EL (cell line): Measurements from ENCODE around the gene PCMTD2.
A peak's percentile ranks its signal among the peaks of the same experiment; 100 is the strongest.
"Not testable (repeated sequence)": the region's sequence is repeated elsewhere in the genome, so short reads cannot be mapped to it uniquely, and the experiment has no call there.

Source experiments
- DNase-seq: peaks from one replicate; pipeline ENCODE4 v3.0.0-alpha.2; 2016

Gene PCMTD2

DNA sequence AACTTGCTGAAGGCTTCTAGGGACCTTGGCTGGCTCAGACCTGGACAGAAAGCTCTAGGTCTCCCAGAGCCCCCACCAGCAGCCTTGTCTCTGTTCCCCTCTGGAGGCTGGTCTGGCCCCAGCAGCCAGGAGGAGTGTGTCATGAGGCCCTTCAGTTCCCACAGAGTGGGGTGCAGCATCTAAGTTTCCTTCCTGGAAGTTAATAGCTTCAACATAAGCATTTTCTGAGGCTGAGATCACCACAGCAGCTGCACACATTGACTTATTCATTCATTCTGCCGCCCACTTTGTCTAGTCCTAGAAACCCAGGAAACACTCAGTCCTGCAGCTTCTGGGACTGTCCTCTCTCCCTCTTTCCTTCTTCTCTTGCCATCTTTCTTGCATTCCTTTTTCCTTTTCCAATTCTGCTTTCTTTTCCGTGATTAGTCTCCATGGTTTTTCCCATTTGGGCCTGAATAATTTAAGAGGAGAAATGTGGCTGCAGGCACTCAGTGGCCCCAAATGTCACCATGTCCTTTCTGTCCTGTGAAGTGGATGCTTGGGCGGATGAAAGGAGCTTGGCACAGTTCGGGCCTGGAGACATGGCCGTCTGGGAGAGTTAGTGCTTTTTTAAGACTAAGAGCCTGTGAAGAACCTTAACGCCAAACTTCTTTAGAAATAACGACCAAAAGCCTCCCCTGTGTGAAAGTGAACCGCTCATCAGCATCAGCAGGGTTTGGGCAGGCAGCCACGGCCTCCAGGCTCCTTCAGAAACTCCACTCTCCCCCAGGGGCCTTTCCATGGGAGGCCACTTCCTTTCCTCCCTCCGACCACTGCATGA lies 31.0 kb upstream of the PCMTD2 start:
- peak; percentile 96 for DNase-seq

DNA sequence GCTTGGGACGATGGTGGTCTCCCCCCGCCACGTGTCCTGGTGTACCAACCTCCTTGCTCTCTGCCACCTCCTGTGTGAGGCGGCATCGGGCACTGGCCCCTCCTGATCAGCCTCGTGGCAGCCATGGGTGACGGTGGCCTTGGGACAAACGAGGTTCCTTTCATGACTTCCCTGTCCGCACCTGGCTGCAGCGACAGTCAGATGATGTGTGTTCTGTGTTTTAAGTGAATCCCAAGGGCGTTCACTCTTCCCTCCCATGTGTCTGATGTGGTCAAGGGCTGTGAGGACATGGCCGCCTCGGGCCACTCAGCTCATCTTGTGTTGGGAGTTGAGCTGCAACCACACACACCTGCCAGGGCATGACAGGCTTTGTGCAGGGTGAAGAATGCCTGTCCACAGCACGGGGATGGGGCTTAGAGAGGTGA lies 30.4 kb upstream of the PCMTD2 start:
- DNase-seq = no peak

DNA sequence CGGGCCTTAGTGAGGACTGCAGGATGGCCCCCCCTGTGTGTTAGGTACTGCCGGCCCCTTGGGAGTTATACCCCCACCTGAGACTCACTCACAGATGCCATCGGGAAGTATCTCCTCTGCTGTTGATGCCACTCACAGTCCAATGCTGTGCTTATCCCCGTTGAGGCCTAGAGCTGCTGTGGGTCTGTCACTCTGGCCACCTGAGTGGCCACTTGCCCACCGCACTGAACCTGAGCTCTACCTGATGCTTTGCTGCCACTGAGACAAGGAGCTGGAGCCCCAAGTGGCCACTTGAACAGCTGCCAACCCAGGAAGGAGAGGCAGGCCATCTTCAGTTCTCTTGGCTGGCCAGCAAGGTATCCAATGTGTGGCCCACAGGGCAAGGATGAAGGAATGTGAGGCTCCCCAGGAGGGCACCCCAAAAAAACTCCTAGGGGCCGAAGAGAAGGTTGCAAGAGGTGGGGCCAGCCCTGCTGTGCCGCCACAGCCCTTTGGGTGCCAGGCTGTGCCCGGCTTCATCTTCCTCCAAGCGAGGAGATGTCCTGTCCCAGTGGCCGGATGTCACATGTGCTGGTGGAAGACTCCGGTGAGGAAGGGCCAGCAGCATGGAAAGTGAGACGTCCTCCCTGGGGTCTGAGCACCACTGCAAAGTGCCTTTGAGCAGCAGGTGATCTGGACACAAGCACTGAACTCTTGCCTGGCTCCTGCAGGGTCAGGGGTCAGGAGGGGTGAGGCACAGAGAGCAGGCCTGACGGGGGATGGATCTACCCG lies 29.5 kb upstream of the PCMTD2 start:
- no peak for DNase-seq

DNA sequence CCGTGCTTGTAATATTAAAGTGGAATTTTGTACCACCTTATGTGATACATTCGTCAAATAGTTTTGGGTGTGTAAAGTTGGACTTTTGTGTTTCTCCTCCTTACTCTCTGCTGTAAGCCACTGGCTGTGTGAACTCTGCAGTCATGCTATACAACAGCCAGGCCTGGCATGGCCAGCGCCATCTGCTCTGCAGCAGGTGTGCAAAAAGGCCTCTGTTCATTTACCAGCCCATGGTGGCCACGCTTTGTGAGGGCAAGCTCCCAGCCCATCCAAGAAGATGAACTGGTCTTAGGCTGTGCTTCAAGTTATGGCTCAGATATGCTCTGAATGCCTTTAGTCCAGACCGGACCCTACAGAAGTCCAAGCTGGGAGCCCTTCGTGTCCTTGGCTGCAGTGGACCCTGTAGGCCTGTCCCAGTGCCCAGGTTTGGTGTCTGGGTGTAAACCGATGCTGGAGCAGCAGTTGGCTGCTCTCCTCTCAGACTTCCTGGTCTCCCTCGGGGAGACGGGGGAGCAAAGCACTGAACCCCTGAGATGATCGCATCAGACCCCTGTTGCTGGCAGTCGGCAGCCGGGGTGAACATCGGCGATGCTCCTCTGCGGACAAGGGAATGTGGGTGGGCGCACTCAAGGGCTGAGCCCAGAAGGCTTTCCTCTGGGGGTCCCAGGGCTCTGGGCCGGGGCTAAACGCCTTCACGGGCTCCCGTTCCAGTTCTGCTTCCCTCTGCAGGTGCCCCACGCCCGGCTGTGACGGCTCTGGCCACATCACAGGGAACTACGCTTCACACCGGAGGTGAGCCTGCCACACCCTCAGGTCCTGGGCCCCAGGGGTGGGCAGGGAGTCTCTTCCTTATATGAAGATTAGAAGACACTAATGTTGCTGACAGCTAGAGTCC lies 28.6 kb upstream of the PCMTD2 start:
- no peak for DNase-seq

DNA sequence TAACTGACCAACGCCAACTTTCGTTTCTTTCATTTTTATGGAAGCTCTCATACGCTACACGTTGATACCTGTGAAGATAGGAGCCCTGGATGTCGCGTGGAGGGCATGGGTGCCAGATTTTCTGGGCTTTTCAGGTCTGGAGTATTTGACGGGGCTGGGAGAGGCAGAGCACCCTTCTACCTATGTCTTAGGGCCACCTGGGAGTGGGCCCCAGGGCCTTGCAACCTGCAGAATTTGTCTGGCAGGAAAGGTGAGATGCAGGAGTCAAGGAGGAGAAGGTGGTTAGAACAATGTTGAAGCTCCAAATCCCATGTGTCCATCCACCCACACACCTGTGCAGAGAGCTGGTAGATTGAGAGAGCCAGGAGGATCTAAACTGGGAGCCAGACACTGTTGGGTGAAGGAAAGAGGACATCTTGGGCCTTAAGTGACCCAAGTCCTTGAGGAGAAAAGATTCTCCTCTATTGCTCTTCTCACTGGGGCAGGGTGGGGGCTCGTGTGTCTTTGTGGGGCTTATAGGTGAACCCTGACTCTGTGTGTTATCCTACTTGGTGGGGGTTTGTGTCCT lies 27.4 kb upstream of the PCMTD2 start:
- no peak for DNase-seq

DNA sequence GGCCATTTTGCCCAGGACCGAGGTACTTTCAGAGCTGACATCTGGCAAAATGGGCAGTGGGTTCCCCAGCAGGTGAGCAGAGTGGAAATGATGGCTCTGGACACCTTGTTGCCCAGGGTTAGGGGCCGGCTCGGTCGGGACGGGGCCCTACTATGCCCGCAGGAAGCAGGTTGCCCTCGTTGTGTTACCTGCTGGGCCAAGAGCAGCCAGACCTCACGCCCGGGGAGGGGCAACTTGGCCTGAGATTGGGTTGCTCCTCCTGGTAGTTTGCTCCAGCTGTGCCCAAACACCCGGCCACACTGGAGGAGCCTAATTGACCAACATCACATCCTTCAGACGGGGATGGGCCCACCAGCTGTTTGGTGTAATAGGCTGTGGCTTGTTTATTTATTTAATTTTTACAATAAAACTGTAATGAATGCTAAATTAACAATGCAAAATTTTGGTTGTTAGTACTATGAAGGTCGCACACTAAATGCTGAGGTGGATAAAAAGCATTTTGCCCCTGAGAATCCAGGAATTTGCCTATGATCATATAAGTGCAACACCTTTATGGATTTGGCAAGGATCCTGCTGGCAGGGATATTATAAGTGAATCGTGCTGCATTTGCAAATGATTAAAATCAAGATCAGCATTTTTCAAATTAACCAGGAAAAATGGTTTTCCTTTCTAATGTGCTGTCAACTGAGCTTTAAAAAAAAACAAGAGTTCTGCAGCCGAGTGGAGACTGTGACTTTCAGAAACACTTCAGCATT lies 26.6 kb upstream of the PCMTD2 start:
- DNase-seq = no peak

DNA sequence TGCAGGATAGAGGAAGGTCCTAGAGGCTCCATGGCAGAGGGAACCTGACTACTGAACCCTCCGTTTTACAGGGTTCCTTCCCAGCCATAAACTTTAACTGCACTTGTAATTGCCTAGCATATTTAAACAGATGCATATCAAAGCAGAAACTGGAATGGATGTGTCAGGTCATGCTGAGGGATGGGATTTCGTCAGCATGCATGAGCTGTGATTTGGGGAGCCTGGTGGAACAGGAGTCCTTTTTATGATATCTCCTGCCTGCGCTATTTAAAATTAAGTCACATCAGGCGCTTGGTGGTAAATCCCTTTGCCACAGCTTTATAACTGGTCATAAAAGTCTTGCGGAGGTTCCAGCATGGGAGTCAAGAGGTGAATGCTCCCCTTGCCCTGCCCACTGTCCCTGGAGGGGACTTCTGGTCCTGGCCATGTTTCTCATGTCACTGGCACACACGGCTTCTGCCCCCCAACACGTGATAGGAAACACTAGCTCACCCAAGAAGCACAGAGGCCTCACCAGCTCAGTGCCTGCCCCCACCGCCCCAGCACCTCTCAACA lies 26.0 kb upstream of the PCMTD2 start:
- DNase-seq = no peak

DNA sequence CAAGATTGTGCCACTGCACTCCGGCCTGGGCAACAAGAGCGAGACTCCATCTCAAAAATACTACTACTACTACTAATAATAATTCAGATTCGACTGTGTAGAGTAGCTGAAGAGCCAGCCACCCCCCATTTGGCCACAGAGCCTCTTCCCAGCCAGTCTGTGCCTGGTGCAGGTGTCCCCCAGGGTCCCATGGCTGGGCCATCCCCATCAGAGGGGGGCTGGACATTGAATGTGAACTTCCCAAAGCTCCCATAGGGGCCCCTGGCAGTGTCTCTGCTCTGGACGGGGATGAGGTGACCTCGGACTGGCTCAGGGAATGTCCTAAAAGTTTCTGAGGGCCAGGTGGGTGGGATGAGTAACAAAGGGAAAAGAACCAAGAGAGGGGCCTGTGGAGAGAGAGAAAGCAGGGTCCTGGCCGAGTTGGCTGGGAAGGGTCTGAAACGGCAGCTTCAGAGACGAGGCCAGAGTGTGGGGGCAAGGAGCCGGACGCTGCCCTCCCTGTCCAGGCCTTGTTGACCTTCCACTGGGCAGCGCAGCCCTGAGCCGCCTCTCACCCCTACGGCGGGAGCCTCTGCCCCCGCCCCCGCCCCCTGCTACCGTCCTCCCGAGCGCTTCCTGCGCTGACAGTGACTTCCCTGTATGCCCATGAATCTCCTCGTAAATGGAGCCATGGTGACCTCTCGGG lies 24.9 kb upstream of the PCMTD2 start:
- DNase-seq = no peak

DNA sequence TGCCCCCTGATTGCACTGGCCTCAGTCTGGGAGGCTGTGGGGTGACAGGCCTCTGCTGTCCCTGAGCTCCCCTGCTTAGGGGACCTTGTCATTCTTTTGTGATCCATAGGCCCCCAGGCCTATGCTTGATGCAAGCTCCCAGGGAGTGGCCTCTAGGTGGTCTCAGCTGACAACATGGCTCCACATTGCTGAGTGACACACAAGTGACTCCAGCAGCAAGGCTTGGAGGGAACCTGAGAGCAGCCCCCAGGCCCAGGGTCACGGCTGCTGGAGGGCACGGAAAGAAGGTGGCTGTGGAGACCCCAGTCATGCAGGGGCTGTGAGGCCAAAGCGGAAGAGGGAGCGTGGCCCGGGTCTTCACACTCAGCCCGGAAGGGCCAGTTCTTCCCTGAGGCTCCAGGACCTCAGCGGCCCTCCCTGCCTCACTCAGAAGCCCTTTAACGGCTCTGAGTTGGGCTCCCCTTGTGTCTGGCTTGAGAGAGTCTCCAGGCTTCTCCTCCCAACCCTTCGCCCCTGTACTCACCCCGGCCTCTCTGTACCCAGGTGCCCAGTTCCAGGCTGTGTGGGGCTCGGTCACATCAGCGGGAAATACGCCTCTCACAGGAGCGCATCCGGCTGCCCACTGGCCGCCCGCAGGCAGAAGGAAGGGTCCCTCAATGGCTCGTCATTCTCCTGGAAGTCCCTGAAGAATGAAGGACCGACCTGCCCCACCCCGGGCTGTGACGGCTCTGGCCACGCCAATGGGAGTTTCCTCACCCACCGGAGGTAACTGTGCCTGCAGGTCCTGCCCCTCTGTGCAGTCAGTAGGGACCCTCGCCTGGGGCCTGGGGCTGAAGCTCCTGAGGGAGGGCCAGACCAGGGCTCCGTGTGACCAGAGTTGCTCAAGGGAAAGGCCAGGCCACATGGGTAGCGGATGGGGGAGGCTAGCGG lies 23.7 kb upstream of the PCMTD2 start:
- no peak for DNase-seq

DNA sequence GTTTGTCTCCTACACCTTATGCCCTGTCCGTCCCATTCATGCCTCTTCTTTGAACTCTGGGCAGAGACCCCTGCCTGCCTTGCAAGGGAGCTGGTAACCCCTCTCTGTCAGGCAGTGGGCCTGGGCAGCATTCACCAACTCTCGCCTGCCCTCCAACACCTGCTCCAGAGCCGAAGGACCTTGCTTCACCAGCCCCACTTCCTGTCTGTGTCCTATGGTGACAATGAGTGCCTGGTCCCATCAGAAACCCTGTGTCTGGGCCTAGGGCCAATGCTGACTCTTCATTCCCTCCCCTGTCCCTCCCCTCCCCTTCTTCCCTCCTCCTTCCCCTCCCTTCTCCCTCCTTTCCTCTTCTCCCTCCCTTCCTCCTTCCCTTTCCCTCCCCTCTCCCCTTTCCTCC lies 22.8 kb upstream of the PCMTD2 start:
- DNase-seq = peak; percentile 16

DNA sequence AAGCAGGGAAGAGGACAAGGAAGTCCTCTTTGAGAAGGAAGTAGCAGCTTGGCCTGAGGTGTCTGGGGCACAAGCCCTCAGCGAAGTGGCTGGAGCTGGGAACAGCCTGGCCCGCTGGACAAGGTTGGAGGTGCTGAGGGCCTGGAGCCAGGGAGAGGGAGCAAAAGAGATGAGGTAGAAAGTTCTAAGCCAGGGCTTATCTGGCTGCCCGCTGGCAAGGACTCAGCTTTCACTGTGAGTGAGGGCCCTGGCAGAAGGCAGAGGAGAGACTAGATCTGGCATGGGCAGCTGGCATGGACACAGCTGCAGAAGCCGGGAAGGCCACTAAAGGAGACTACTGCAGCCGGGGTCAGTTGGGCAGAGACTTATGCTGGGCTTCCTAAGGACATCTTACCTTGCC lies 21.8 kb upstream of the PCMTD2 start:
- DNase-seq = no peak

DNA sequence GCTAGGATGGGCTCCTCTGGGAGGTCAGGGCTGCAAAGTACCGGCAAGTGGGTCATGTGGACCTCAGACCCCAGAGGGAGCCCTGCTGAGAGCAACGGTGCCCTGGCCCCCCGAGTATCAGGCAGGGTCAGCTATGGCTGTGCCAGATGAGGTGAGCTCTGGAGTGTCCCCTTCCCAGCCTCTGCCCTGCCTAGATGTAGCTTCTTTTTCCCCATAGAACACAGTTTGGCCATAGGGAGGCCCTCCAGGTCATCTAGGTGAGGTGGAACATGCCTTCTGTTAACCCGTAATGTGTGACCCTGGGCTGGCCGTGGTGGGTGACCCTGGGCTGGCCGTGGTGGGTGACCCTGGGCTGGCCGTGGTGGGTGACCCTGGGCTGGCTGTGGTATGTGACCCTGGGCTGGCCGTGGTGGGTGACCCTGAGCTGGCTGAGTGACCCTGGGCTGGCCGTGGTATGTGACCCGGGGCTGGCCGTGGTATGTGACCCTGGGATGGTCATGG lies 21.2 kb upstream of the PCMTD2 start:
- no peak for DNase-seq

DNA sequence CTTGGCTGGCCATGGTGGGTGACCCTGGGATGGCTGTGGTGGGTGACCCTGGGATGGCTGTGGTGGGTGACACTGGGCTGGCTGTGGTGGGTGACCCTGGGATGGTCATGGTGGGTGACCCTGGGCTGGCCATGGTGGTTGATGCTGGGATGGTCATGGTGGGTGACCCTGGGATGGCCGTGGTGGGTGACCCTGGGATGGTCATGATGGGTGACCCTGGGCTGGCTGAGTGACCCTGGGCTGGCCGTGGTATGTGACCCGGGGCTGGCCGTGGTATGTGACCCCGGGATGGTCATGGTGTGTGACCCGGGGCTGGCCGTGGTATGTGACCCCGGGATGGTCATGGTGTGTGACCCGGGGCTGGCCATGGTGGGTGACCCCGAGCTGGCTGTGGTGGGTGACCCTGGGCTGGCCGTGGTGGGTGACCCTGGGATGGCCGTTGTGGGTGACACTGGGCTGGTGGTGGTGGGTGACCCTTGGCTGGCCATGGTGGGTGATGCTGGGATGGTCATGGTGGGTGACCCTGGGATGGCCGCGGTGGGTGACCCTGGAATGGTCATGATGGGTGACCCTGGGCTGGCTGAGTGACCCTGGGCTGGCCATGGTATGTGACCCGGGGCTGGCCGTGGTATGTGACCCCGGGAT lies 20.5 kb upstream of the PCMTD2 start:
- DNase-seq = not testable (repeated sequence)

DNA sequence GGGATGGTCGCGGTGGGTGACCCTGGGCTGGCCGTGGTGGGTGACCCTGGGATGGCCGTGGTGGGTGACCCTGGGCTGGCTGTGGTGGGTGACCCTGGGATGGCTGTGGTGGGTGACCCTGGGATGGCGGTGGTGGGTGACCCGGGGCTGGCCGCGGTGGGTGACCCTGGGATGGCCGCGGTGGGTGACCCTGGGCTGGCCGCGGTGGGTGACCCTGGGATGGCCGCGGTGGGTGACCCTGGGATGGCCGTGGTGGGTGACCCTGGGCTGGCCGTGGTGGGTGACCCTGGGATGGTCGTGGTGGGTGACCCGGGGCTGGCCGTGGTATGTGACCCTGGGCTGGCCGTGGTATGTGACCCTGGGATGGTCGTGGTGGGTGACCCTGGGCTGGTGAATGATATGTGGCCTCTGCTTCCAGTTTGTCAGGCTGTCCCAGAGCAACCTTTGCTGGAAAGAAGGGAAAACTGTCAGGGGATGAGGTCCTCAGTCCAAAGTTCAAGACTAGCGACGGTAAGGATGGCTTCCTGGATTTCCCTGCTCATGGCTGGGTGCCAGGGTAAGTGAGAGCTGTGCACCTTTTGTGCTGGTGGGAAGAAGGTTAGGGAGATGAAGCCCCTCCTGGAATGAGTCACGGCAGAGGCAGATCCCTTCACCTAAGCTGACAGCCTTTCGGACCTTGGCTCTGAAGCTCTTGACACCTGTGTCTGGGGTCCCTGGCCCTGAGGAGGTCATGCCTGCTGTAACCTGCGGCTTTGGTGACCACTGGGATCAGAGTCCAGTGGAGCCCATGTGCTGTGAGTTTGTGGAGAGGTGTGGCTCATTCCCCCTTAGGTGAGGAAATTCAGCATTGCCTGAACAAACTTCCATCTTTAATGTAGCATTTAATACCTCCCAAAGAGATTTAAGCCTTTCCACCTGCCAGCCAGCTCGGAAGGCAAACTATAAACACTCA lies 19.1 kb upstream of the PCMTD2 start:
- no peak for DNase-seq

DNA sequence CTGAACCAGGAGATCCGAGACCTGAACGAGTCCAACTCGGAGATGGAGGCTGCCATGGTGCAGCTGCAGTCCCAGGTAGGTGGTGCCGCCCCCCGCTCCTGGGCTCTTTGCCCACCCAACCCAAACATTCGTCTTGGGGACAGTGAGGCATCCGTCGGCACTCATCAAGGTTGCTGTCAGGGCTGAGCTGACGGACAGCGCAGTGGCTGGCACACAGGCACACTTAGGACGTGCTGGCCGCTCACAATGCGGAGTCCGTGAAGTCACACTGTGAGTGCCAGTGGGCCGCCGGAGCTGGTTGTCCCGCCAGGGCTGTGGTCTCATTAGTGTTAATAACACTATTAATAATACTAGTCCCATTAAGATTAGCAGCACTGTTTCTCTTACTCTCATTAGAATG lies 18.2 kb upstream of the PCMTD2 start:
- no peak for DNase-seq

DNA sequence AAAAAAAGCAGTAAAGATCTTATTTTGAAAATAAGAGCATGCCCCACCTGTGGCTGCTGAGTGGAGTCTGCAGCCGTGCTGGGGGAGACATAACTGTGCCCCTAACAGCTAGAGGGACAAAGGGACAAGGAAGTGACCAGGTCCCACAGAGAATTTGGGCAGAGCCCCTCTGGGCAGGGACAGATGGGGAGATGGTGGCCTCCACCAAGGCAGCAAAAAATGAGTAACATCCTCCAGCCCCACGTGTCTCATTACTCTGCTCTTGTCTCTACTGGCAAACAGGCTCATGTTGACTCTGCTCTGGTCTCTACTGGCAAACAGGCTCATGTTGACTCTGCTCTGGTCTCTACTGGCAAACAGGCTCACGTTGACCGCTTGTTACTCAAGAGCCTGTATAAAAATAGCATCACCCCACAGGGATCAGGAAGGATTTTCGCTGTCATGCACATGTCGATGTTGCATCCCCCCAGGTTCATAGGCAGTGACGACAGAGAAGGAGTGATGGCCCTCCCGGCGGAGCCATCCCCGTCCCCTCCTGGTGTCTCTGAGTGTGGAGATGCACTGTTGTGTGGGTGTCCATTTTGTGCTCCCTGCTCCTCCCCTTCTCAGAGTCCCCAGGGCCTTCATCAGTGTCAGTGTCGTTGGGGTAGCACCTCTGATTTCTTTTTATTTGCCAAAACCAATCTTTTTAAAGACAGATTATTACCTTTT lies 17.3 kb upstream of the PCMTD2 start:
- no peak for DNase-seq

DNA sequence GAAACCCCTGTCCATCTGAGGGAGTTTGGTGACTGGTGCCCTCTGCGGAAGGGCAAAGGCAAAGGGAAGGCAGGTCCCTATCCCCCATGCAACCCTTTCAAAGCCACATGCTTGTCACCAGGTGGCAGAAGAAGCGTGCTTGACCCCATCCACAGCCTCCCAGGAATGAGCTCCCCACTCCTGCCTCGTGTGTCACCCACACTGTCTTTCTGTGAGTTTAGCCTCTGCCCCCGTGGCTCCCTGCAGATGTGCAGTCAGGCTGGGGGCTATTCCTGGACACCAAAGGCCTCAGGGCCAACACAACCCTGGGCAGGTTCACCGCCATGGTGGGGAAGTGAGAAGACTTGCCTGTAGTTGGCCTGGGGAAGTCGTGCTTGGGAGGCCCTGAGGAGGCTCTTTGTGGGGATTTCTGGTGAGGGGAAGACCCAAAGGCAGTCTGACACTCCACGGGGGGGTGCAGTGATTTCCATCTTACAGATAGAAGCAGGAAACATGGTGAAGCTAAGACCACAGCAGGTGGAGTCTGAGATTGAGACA lies 16.6 kb upstream of the PCMTD2 start:
- DNase-seq = no peak
